ENCODE data around the gene ADARB1. TPM values are rescaled to one million over a fixed set of nuclear protein-coding genes. Genes with fewer than 3 reads are reported as not detected.
A peak's percentile ranks its signal among the peaks of the same experiment; 100 is the strongest.

ADARB1 gene
- total RNA-seq, 4 donors from 2014 or later = 107 to 231 (median 201) TPM

GRCh38 chr21:45227735-45228134 lies 153.4 kb downstream of the ADARB1 start:
- 72% methylated on average over 10 of the region's 10 CpGs for WGBS
- H3K4me3 ChIP-seq = no peak overlapping the region
- intact Hi-C loops (cut with DNase I) = loop anchor here (5.0 kb wide), 1 partner anchor 90 kb away; no protein-coding TSS in a partner anchor
- H3K9me3 ChIP-seq = no peaks in the 10 kb centered on the region
- H3K27ac ChIP-seq (replicated peaks in 1 of 4) = no peak overlapping the region
- H3K27me3 ChIP-seq = no peaks in the 10 kb centered on the region
- TF ChIP-seq CTCF (IDR thresholded peaks at IDR 0.05) (no peak), POLR2AphosphoS5 (IDR thresholded peaks at IDR 0.05) (no peak), EP300 (IDR thresholded peaks at IDR 0.05) (no peak), POLR2A (IDR thresholded peaks at IDR 0.05; ENCODE audit: low read depth) (no peak)
- H3K4me1 ChIP-seq = peaks cover 0 to 18% (median 17%) of the 10 kb centered on the region in 4 donors
- DNase-seq (ENCODE audit: extremely low spot score) = no peak
- peaks cover 12 to 21% (median 17%) of the 10 kb centered on the region in 4 donors for H3K36me3 ChIP-seq

DNA sequence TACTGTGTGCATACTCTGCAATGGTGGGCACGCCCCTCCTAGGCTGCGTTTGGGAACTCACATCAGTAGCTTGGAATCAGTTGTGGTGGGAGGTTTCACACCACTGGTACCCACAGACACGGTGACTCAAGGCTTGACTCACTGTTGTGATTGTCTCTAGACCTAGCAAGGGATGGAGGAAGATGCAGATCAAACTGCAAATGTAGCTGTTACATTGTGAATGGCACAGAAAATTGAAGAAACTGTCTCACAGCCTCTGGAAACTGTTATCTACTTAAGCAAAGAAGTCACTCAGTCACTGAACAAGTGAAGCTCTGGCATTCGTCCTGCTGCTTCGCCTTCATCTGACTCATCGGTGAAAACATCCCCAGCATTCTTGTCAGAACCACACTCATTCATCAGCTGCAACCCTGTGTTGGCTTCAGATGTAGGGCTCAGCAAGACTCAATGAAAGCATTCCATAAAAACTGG lies 153.8 kb downstream of the ADARB1 start:
- Histone ChIP-seq H3K4me3 (no peak overlapping the region), H3K27me3 (no peaks in the 10 kb centered on the region), H3K27ac (replicated peaks in 1 of 4) (no peak overlapping the region), H3K4me1 (peaks cover 0 to 18% (median 17%) of the 10 kb centered on the region in 4 donors), H3K9me3 (no peaks in the 10 kb centered on the region), H3K36me3 (peaks cover 8 to 16% (median 12%) of the 10 kb centered on the region in 4 donors)
- TF ChIP-seq EP300 (IDR thresholded peaks at IDR 0.05) = no peak
- TF ChIP-seq POLR2A (IDR thresholded peaks at IDR 0.05; ENCODE audit: low read depth) = no peak
- TF ChIP-seq POLR2AphosphoS5 (IDR thresholded peaks at IDR 0.05) = peak; percentile 31 to 55
- WGBS = 42% methylated on average over 6 of the region's 6 CpGs
- DNase-seq (ENCODE audit: extremely low spot score) = no peak
- intact Hi-C loops (cut with DNase I) = loop anchor here (5.0 kb wide), 1 partner anchor 91 kb away; no protein-coding TSS in a partner anchor

DNA sequence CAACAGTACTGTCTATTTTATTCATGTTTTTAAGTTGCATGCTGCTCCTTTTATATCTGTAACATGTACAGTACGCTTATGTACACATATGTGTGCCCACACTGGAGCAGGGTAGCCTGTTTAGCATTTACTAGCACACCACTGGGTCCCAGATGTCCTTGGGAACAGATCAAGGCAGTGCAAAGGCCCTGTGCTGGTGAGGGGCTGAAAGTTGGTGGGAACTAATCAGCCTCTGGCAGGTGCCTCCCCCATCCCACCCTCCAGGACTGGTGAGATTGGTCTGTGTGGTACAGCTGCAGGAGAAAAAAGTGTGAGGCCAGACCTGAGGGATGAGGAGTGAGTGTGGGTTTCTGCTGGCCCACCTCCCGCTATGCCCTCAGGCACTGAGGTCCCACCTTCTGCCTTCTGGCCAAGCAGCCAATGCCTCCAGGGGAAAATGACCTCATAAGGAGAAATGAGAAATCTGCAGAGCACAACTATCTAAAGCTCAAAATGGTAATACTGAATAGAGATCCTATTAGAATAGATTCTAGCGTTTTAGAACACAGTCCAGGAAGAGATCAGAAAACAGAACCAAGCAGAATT lies 154.4 kb downstream of the ADARB1 start:
- Histone ChIP-seq H3K4me3 (no peak overlapping the region), H3K9me3 (no peaks in the 10 kb centered on the region), H3K36me3 (peaks cover 2 to 11% (median 7%) of the 10 kb centered on the region in 4 donors), H3K27me3 (peaks cover 0 to 2% (median 0%) of the 10 kb centered on the region in 4 donors), H3K4me1 (peaks cover 0 to 18% (median 17%) of the 10 kb centered on the region in 4 donors), H3K27ac (replicated peaks in 1 of 4) (no peak overlapping the region)
- DNase-seq (ENCODE audit: extremely low spot score) = no peak
- TF ChIP-seq POLR2AphosphoS5 (IDR thresholded peaks at IDR 0.05) (no peak), CTCF (IDR thresholded peaks at IDR 0.05) (no peak), POLR2A (IDR thresholded peaks at IDR 0.05; ENCODE audit: low read depth) (no peak), EP300 (IDR thresholded peaks at IDR 0.05) (no peak)
- intact Hi-C loops (cut with DNase I) = loop anchor here (5.0 kb wide), 1 partner anchor 91 kb away; no protein-coding TSS in a partner anchor
- 80% methylated on average over 3 of the region's 3 CpGs for WGBS

DNA sequence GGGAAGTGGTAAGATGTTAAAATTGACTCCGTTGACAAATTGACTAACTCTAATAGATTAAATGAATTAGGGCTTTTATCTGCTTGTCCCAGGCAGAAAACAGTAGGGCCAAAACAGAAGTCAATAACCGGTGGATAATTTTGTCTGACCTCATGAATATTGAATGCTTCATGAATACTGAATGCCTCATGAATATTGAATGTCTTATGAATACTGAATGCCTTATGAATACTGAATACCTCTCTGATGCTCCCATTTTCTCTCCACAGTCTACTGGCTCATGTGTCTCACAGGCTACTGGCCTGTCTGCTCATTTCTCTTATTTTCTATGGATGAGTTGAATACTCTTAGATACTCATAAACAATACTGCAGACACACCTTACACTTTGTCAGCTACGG lies 157.3 kb downstream of the ADARB1 start:
- Histone ChIP-seq H3K27ac (replicated peaks in 1 of 4) (no peak overlapping the region), H3K36me3 (no peaks in the 10 kb centered on the region), H3K9me3 (no peaks in the 10 kb centered on the region), H3K4me1 (peaks cover 0 to 18% (median 17%) of the 10 kb centered on the region in 4 donors), H3K4me3 (no peak overlapping the region), H3K27me3 (peaks cover 0 to 31% (median 4%) of the 10 kb centered on the region in 4 donors)
- TF ChIP-seq EP300 (IDR thresholded peaks at IDR 0.05) (no peak), CTCF (IDR thresholded peaks at IDR 0.05) (no peak), POLR2A (IDR thresholded peaks at IDR 0.05; ENCODE audit: low read depth) (no peak), POLR2AphosphoS5 (IDR thresholded peaks at IDR 0.05) (no peak)
- intact Hi-C loops (cut with DNase I) = no loop called here
- DNase-seq (ENCODE audit: extremely low spot score) = no peak
- 88% methylated on average over 3 of the region's 3 CpGs for WGBS

GRCh38 chr21:45234127-45234526 lies 159.7 kb downstream of the ADARB1 start:
- 88% methylated on average over 28 of the region's 28 CpGs for WGBS
- intact Hi-C loops (cut with DNase I) = no loop called here
- no peaks in the 10 kb centered on the region for H3K9me3 ChIP-seq
- H3K27me3 ChIP-seq = peaks cover 0 to 44% (median 4%) of the 10 kb centered on the region in 4 donors
- TF ChIP-seq POLR2AphosphoS5 (IDR thresholded peaks at IDR 0.05) = no peak
- no peak for TF ChIP-seq POLR2A (IDR thresholded peaks at IDR 0.05; ENCODE audit: low read depth)
- TF ChIP-seq EP300 (IDR thresholded peaks at IDR 0.05) = no peak
- no peak for TF ChIP-seq CTCF (IDR thresholded peaks at IDR 0.05)
- H3K4me1 ChIP-seq = peaks cover 0 to 2% (median under 1%) of the 10 kb centered on the region in 4 donors
- no peak overlapping the region for H3K27ac ChIP-seq (replicated peaks in 1 of 4)
- no peaks in the 10 kb centered on the region for H3K36me3 ChIP-seq
- H3K4me3 ChIP-seq = no peak overlapping the region
- DNase-seq (ENCODE audit: extremely low spot score) = peak; percentile 7
